CD14-positive monocyte (primary cell): Measurements from ENCODE around the gene SLC9A9. TPM values are rescaled to one million over a fixed set of nuclear protein-coding genes. Genes with fewer than 3 reads are reported as not detected.
A peak's percentile ranks its signal among the peaks of the same experiment; 100 is the strongest.

Source experiments
- DNase-seq, 3 donors: peaks; one replicate each; pipeline ENCODE4 v3.0.0-alpha.2; 2011 to 2022
- H2AFZ ChIP-seq: 2 replicates; pipeline ENCODE4 v1.6.0; 2012; ENCODE audit warnings: mild to moderate bottlenecking, low read depth, low read length, inconsistent platforms; ENCODE audit not compliant: insufficient read depth, poor library complexity, severe bottlenecking
- H3K27ac ChIP-seq, 2 donors: 1 replicate in 1 of 2; 2 replicates in 1 of 2; pipeline ENCODE4 v1.5.1; 2012 to 2013; ENCODE audit warnings: low read length in 2 of 2, control low read depth in 1 of 2, inconsistent platforms in 1 of 2, low read depth in 1 of 2, mild to moderate bottlenecking in 1 of 2
- H3K27me3 ChIP-seq, 2 donors: one replicate each; pipeline versions ENCODE4 v1.6.0 to v1.6.1; 2011 to 2013; ENCODE audit warnings: low read length in 2 of 2; ENCODE audit not compliant: control insufficient read depth in 2 of 2, insufficient read depth in 2 of 2
- H3K36me3 ChIP-seq, 2 donors: replicated peaks in 1 of 2; 1 replicate in 1 of 2; 2 replicates in 1 of 2; pipeline versions ENCODE4 v1.5.1 to v1.6.1; 2012 to 2013; ENCODE audit warnings: low read length in 2 of 2, control low read depth in 1 of 2, inconsistent platforms in 1 of 2, mild to moderate bottlenecking in 1 of 2; ENCODE audit not compliant: insufficient read depth in 2 of 2, control insufficient read depth in 1 of 2
- H3K4me1 ChIP-seq, 2 donors: 1 replicate in 1 of 2; 2 replicates in 1 of 2; pipeline versions ENCODE4 v1.5.1 to v1.6.1; 2012 to 2013; ENCODE audit warnings: low read length in 2 of 2, control low read depth in 1 of 2, inconsistent platforms in 1 of 2, mild to moderate bottlenecking in 1 of 2, moderate library complexity in 1 of 2; ENCODE audit not compliant: insufficient read depth in 2 of 2, control insufficient read depth in 1 of 2
- H3K4me2 ChIP-seq: replicated peaks from 2 replicates; pipeline ENCODE3; 2012; ENCODE audit warnings: low read length, moderate library complexity, mild to moderate bottlenecking; ENCODE audit not compliant: poor library complexity, severe bottlenecking; ENCODE audit errors: extremely low read depth
- H3K4me3 ChIP-seq, 3 experiments: fragments of 200-600 bp in 1 of 3; sonication (generic) in 1 of 3; replicated peaks in 1 of 3; 1 replicate in 2 of 3; 2 replicates in 1 of 3; pipeline ENCODE4 v1.5.1; 2011 to 2013; ENCODE audit warnings: low read length in 3 of 3, mild to moderate bottlenecking in 3 of 3, control low read depth in 2 of 3, low read depth in 2 of 3, inconsistent platforms in 1 of 3, moderate library complexity in 1 of 3
- H3K79me2 ChIP-seq: 2 replicates; pipeline ENCODE4 v1.6.0; 2012; ENCODE audit warnings: mild to moderate bottlenecking, control low read depth, inconsistent platforms, low read length, moderate library complexity; ENCODE audit not compliant: insufficient read depth
- H3K9ac ChIP-seq: 2 replicates; pipeline ENCODE4 v1.6.0; 2017; ENCODE audit warnings: low read length, mild to moderate bottlenecking; ENCODE audit not compliant: insufficient read depth, poor library complexity, severe bottlenecking
- H3K9me3 ChIP-seq, 2 donors: replicated peaks in 1 of 2; 1 replicate in 1 of 2; 2 replicates in 1 of 2; pipeline versions ENCODE4 v1.5.1 to v1.6.1; 2012 to 2013; ENCODE audit warnings: low read length in 2 of 2, control low read depth in 1 of 2; ENCODE audit not compliant: control insufficient read depth in 1 of 2, insufficient read depth in 1 of 2
- H4K20me1 ChIP-seq: 2 replicates; pipeline ENCODE4 v1.6.0; 2012; ENCODE audit warnings: mild to moderate bottlenecking, low read length, control low read depth, moderate library complexity; ENCODE audit not compliant: insufficient read depth
- H3K27ac Mint-ChIP-seq, 7 donors: one replicate each; pipeline ENCODE4 v1.8.0; 2020; ENCODE audit warnings: mild to moderate bottlenecking in 7 of 7, mixed read lengths in 7 of 7, moderate library complexity in 6 of 7, inconsistent platforms in 2 of 7
- H3K27me3 Mint-ChIP-seq, 3 donors: one replicate each; pipeline ENCODE4 v1.8.0; 2021 to 2022; ENCODE audit warnings: low read depth in 3 of 3, mild to moderate bottlenecking in 3 of 3, mixed read lengths in 3 of 3, moderate library complexity in 3 of 3, inconsistent platforms in 1 of 3
- H3K36me3 Mint-ChIP-seq, 2 donors: one replicate each; pipeline ENCODE4 v1.8.0; 2020; ENCODE audit warnings: mixed read lengths in 2 of 2, inconsistent platforms in 1 of 2, mild to moderate bottlenecking in 1 of 2
- H3K4me1 Mint-ChIP-seq: one replicate; pipeline ENCODE4 v1.8.0; 2020; ENCODE audit warnings: mild to moderate bottlenecking, mixed read lengths
- H3K4me3 Mint-ChIP-seq, 2 donors: one replicate each; pipeline ENCODE4 v1.8.0; 2020; ENCODE audit warnings: mild to moderate bottlenecking in 2 of 2, mixed read lengths in 2 of 2, moderate library complexity in 1 of 2
- H3K9me3 Mint-ChIP-seq, 7 donors: one replicate each; pipeline ENCODE4 v1.8.0; 2020 to 2022; ENCODE audit warnings: mixed read lengths in 7 of 7, mild to moderate bottlenecking in 6 of 7, moderate library complexity in 6 of 7, inconsistent platforms in 2 of 7
- CTCF ChIP-seq: fragments of 200-600 bp; IDR thresholded peaks from one replicate; pipeline ENCODE4 v1.8.0; 2022; ENCODE audit warnings: antibody characterized with exemption, mild to moderate bottlenecking
- WGBS: methylation state at CpG from one replicate; pipeline ENCODE4 v1.1.5; 2013; ENCODE audit warnings: missing lambda C conversion rate; ENCODE audit not compliant: insufficient coverage; 5-methylcytosine and 5-hydroxymethylcytosine counted together
- intact Hi-C, 2 donors: fragments of 100-400 bp; cut with micrococcal nuclease; formaldehyde crosslinking; loops; one replicate each; pipeline versions ENCODE4 v1.15.0 to v1.15.1; 2023
- polyA plus RNA-seq, 3 donors: library from polyadenylated mRNA; depleted of rRNA in 1 of 3; unstranded in 2 of 3; stranded (reverse) in 1 of 3; fragments of 300-500 nt in 2 of 3; fragments of >200 nt in 1 of 3; fragmentation: Illumina TruSeq in 2 of 3; gene quantifications; 1 replicate in 2 of 3; 2 replicates in 1 of 3; pipeline ENCODE4 v1.2.3, GENCODE V29; 2012 to 2021

SLC9A9 gene
- polyA plus RNA-seq, 3 donors, result 14.1 to 32.8 (median 27.0) TPM

DNA sequence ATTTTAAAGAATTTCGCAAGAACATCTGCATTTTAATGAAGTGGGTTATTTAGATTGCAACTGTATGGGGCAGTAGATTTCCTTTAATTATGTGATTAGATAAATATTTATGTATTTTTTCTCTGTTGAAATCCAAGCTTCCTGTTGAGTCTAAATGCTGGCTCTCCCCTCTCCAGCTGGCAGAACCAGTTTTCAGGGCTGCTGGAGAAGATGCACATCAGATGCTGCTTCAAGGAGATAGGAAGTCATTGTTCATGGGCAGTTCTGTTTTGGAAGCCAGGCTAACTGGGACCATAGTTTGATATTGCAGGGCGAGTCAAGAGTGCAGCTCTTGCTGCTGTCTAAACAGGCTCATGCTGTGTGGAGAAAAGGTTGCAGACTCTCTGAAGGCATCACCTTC, 97.4 kb downstream of the SLC9A9 start:
- H4K20me1 ChIP-seq, result peaks cover 38% of the 10 kb centered on the region
- no CpG with 5 or more reads among the region's 2 CpGs for WGBS
- H3K9me3 ChIP-seq, result no peaks in the 10 kb centered on the region
- peak overlapping the region in 1 of 7 donors; percentile 32 for H3K27ac Mint-ChIP-seq
- no peak overlapping the region for H3K4me3 Mint-ChIP-seq
- intact Hi-C loops, result no loop called here
- H3K79me2 ChIP-seq, result no peaks in the 10 kb centered on the region
- H3K4me1 ChIP-seq, result peaks cover 7 to 8% of the 10 kb centered on the region in 2 donors
- no peak for TF ChIP-seq CTCF
- H3K4me1 Mint-ChIP-seq, result peaks cover 21% of the 10 kb centered on the region
- H3K9ac ChIP-seq, result no peak overlapping the region
- H3K36me3 ChIP-seq, result no peaks in the 10 kb centered on the region
- no peak for DNase-seq
- no peaks in the 10 kb centered on the region for H3K9me3 Mint-ChIP-seq
- H3K27me3 Mint-ChIP-seq, result peaks cover 0 to 2% (median 0%) of the 10 kb centered on the region in 3 donors
- no peaks in the 10 kb centered on the region for H3K27me3 ChIP-seq
- H3K36me3 Mint-ChIP-seq, result peaks cover 1 to 5% of the 10 kb centered on the region in 2 donors
- H3K4me3 ChIP-seq, result no peak overlapping the region
- no peak overlapping the region for H3K27ac ChIP-seq
- no peak overlapping the region for H3K4me2 ChIP-seq
- H2AFZ ChIP-seq, result no peak overlapping the region

- Mint-ChIP-seq H3K36me3 (peaks cover 5 to 9% of the 10 kb centered on the region in 2 donors), H3K4me1 (peaks cover 19% of the 10 kb centered on the region), H3K4me3 (no peak overlapping the region), H3K9me3 (no peaks in the 10 kb centered on the region), H3K27me3 (peaks cover 0 to 2% (median 0%) of the 10 kb centered on the region in 3 donors), H3K27ac (no peak overlapping the region)
- no peak for DNase-seq
- H3K27me3 ChIP-seq, result no peaks in the 10 kb centered on the region
- no peak overlapping the region for H3K4me3 ChIP-seq
- H3K4me2 ChIP-seq, result no peak overlapping the region
- H3K9ac ChIP-seq, result no peak overlapping the region
- no peak overlapping the region for H3K27ac ChIP-seq
- peaks cover 7 to 8% of the 10 kb centered on the region in 2 donors for H3K4me1 ChIP-seq
- no peak overlapping the region for H2AFZ ChIP-seq
- peaks cover 34% of the 10 kb centered on the region for H4K20me1 ChIP-seq
- intact Hi-C loops, result no loop called here
- no peaks in the 10 kb centered on the region for H3K36me3 ChIP-seq
- WGBS, result 90% methylated on average over 3 of the region's 5 CpGs
- no peak for TF ChIP-seq CTCF
- no peaks in the 10 kb centered on the region for H3K9me3 ChIP-seq
- no peaks in the 10 kb centered on the region for H3K79me2 ChIP-seq
Observed at GRCh38 chr3:143749926-143750325, 98.3 kb downstream of the SLC9A9 start.
